Measurements from ENCODE around the gene CD96.

DNA sequence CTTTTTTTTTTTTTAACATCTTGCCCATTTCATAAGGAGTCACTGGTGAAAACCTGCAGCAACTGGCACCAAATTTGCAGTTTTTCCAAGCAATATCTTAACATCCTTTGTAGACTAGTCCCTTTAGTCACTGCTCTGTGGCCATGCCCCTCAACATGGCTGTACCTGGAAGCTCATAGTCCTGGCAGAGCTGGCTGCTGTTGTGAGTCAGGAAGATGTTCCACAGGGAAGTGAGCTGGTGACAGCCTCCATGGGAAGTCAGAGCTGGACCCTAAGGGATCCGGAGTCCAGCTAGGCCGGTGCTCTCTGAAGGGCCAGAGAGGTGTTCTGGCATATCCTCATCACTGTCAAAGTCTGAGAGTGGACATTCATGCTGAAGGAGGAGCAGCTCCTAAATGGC, 152.5 kb downstream of the CD96 start:
- TF ChIP-seq, protein P1, sequence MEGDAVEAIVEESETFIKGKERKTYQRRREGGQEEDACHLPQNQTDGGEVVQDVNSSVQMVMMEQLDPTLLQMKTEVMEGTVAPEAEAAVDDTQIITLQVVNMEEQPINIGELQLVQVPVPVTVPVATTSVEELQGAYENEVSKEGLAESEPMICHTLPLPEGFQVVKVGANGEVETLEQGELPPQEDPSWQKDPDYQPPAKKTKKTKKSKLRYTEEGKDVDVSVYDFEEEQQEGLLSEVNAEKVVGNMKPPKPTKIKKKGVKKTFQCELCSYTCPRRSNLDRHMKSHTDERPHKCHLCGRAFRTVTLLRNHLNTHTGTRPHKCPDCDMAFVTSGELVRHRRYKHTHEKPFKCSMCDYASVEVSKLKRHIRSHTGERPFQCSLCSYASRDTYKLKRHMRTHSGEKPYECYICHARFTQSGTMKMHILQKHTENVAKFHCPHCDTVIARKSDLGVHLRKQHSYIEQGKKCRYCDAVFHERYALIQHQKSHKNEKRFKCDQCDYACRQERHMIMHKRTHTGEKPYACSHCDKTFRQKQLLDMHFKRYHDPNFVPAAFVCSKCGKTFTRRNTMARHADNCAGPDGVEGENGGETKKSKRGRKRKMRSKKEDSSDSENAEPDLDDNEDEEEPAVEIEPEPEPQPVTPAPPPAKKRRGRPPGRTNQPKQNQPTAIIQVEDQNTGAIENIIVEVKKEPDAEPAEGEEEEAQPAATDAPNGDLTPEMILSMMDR (IDR thresholded peaks at IDR 0.05 in 8 of 11, conservative IDR thresholded peaks at IDR 0.05 in 3 of 11): no peak
- TF ChIP-seq POLR2A (IDR thresholded peaks at IDR 0.05) (no peak), POLR2AphosphoS5 (IDR thresholded peaks at IDR 0.05) (no peak)

All from spleen (tissue), 7 donors.